Stimulated activated naive CD8-positive, alpha-beta T cell treated with anti-CD3 and anti-CD28 coated beads, Interleukin-15, Interleukin-2, amounts not matched to agents 100 ng/mL and 50 ng/mL, for 24 hours (primary cell): ENCODE measurements around the gene DEFB125.
"Not testable (repeated sequence)": the region's sequence is repeated elsewhere in the genome, so short reads cannot be mapped to it uniquely, and the experiment has no call there.

ENCODE experiments used
- H3K27ac Mint-ChIP-seq: one replicate; pipeline ENCODE4 v1.8.0; 2021; ENCODE audit warnings: mild to moderate bottlenecking, mixed read lengths
- H3K27me3 Mint-ChIP-seq: one replicate; pipeline ENCODE4 v1.8.0; 2021; ENCODE audit warnings: mixed read lengths
- H3K36me3 Mint-ChIP-seq: one replicate; pipeline ENCODE4 v1.8.0; 2021; ENCODE audit warnings: low read depth, mixed read lengths
- H3K4me1 Mint-ChIP-seq: one replicate; pipeline ENCODE4 v1.8.0; 2021; ENCODE audit warnings: low read depth, mixed read lengths
- H3K4me3 Mint-ChIP-seq: one replicate; pipeline ENCODE4 v1.8.0; 2021; ENCODE audit warnings: mild to moderate bottlenecking, mixed read lengths
- H3K9me3 Mint-ChIP-seq: one replicate; pipeline ENCODE4 v1.8.0; 2021; ENCODE audit warnings: mixed read lengths

Gene DEFB125

GRCh38 chr20:87401-87800, at the start of gene DEFB125:
Gene DEFB125, plus strand, starts transcription at chr20:87672. Its CDS starts 38 bp downstream, at chr20:87710.
- H3K36me3 Mint-ChIP-seq = no peaks in the 10 kb centered on the region
- no peak within 1 kb of the TSS for H3K4me3 Mint-ChIP-seq
- H3K27ac Mint-ChIP-seq = no peak within 1 kb of the TSS
- peaks cover 56% of the 10 kb centered on the region for H3K27me3 Mint-ChIP-seq
- no peaks in the 10 kb centered on the region for H3K9me3 Mint-ChIP-seq
- H3K4me1 Mint-ChIP-seq = no peaks in the 10 kb centered on the region

- Mint-ChIP-seq H3K27me3 (no peaks in the 10 kb centered on the region), H3K4me3 (no peak overlapping the region), H3K9me3 (no peaks in the 10 kb centered on the region), H3K36me3 (no peaks in the 10 kb centered on the region), H3K27ac (no peak overlapping the region), H3K4me1 (no peaks in the 10 kb centered on the region)
Observed at GRCh38 chr20:60035-60918, 27.2 kb upstream of the DEFB125 start.

- Mint-ChIP-seq H3K36me3 (no peaks in the 10 kb centered on the region), H3K4me1 (no peaks in the 10 kb centered on the region), H3K9me3 (no peaks in the 10 kb centered on the region), H3K4me3 (no peak overlapping the region), H3K27ac (no peak overlapping the region), H3K27me3 (no peaks in the 10 kb centered on the region)
Observed at GRCh38 chr20:61230-61629, 26.2 kb upstream of the DEFB125 start.

- H3K27ac Mint-ChIP-seq = no peak overlapping the region
- H3K9me3 Mint-ChIP-seq = no peaks in the 10 kb centered on the region
- H3K4me1 Mint-ChIP-seq = no peaks in the 10 kb centered on the region
- no peaks in the 10 kb centered on the region for H3K27me3 Mint-ChIP-seq
- no peak overlapping the region for H3K4me3 Mint-ChIP-seq
- H3K36me3 Mint-ChIP-seq = no peaks in the 10 kb centered on the region
Observed at GRCh38 chr20:61757-62156, 25.7 kb upstream of the DEFB125 start.

GRCh38 chr20:62487-62886, 25.0 kb upstream of the DEFB125 start:
- Mint-ChIP-seq H3K4me3 (no peak overlapping the region), H3K9me3 (no peaks in the 10 kb centered on the region), H3K36me3 (no peaks in the 10 kb centered on the region), H3K27me3 (no peaks in the 10 kb centered on the region), H3K27ac (no peak overlapping the region), H3K4me1 (no peaks in the 10 kb centered on the region)

- Mint-ChIP-seq H3K4me3 (no peak overlapping the region), H3K36me3 (no peaks in the 10 kb centered on the region), H3K27me3 (peaks cover 7% of the 10 kb centered on the region), H3K4me1 (no peaks in the 10 kb centered on the region), H3K9me3 (no peaks in the 10 kb centered on the region), H3K27ac (no peak overlapping the region)
Observed at GRCh38 chr20:64026-64603, 23.4 kb upstream of the DEFB125 start.

DNA sequence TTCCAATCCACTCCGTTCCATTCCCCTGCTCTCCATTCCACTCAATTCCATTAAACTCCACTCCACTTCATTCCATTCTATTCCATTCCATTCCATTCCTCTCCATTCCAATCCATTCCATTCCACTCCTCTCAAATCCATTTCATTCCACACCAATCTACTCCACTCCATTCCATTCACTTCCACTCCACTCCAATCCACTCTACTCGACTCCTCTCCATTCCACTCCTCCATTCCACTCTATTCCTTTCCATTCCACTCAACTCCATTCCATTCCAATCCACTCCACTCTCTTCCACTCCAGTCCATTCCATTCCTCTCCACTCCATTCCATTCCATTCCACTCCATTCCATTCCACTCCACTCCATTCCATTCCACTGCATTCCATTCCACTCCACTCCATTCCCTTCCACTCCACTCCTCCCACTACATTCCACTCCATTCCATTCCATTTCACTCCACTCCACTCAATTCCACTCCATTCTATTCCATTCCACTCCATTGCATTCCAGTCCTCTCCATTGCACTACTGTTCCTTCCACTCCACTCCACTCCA, 22.6 kb upstream of the DEFB125 start:
- Mint-ChIP-seq H3K27ac (no peak overlapping the region), H3K27me3 (peaks cover 11% of the 10 kb centered on the region), H3K4me3 (no peak overlapping the region), H3K36me3 (no peaks in the 10 kb centered on the region), H3K4me1 (no peaks in the 10 kb centered on the region), H3K9me3 (no peaks in the 10 kb centered on the region)

DNA sequence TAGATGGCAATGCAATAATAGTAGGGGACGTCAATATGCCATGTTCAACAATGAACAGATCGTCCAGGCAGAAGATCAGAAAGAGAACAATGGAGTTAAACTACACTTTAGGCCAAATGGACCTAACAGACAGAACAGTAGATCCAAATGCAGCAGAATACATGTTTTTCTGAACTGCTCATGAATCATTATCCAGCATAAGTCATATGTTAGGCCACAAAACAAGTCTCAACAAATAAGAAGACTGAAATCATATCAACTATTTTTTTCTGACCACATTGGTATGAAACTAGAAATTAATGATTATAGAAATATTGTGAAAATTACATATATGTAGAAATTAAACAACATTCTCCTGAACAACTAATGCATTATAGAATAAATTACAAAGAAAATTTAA, 10.2 kb upstream of the DEFB125 start:
- Mint-ChIP-seq H3K4me1 (no peaks in the 10 kb centered on the region), H3K27ac (no peak overlapping the region), H3K4me3 (no peak overlapping the region), H3K9me3 (peaks cover 11% of the 10 kb centered on the region), H3K27me3 (peaks cover 23% of the 10 kb centered on the region), H3K36me3 (no peaks in the 10 kb centered on the region)

DNA sequence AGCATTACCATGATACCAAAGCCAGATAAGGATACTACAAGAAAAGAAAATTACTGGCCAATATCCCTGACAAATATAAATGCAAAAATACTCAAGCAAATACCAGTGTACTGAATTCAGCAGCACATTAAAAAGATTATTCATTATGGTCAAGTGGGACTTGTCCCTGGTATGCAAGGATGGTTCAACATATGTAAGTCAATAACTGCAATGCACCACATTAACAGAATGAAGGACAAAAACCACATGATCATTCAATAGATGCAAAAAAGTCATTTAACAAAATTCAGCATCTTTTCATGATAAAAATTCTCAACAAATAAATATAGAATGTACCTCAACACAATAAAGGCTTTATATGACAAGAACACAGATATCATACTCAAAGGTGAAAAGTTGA, 9.1 kb upstream of the DEFB125 start:
- peaks cover 25% of the 10 kb centered on the region for H3K27me3 Mint-ChIP-seq
- H3K4me3 Mint-ChIP-seq = no peak overlapping the region
- no peaks in the 10 kb centered on the region for H3K4me1 Mint-ChIP-seq
- peaks cover 11% of the 10 kb centered on the region for H3K9me3 Mint-ChIP-seq
- no peak overlapping the region for H3K27ac Mint-ChIP-seq
- no peaks in the 10 kb centered on the region for H3K36me3 Mint-ChIP-seq

- Mint-ChIP-seq H3K4me3 (no peak overlapping the region), H3K27me3 (peaks cover 26% of the 10 kb centered on the region), H3K9me3 (peaks cover 11% of the 10 kb centered on the region), H3K4me1 (no peaks in the 10 kb centered on the region), H3K27ac (no peak overlapping the region), H3K36me3 (no peaks in the 10 kb centered on the region)
Observed at GRCh38 chr20:79565-79964, 7.9 kb upstream of the DEFB125 start.

DNA sequence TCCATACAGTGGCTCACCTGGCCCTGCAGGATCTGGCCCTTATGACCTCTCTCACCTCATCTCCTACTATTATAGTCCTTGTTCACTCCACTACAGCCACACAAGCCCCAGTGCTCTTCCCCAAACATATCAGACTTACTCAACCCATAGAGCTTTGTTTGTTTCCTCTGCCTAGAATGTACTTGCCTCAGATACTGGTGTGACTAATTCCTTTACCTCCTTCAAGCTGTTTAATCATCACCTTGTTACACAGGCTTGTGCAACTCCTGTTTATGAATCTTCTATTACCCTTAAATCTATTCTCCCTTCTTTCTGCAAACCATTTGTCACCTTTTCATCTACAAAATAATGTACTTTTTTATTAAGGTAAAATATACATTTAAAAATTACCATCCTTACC, 3.2 kb downstream of the DEFB125 start:
- H3K27ac Mint-ChIP-seq = no peak overlapping the region
- H3K4me1 Mint-ChIP-seq = no peaks in the 10 kb centered on the region
- H3K27me3 Mint-ChIP-seq = peaks cover 52% of the 10 kb centered on the region
- no peaks in the 10 kb centered on the region for H3K36me3 Mint-ChIP-seq
- peaks cover 11% of the 10 kb centered on the region for H3K9me3 Mint-ChIP-seq
- no peak overlapping the region for H3K4me3 Mint-ChIP-seq

- H3K27me3 Mint-ChIP-seq = peaks cover 55% of the 10 kb centered on the region
- H3K9me3 Mint-ChIP-seq = peaks cover 17% of the 10 kb centered on the region
- H3K4me3 Mint-ChIP-seq = no peak overlapping the region
- H3K27ac Mint-ChIP-seq = no peak overlapping the region
- H3K4me1 Mint-ChIP-seq = no peaks in the 10 kb centered on the region
- H3K36me3 Mint-ChIP-seq = no peaks in the 10 kb centered on the region
Observed at GRCh38 chr20:93641-94040, 6.2 kb downstream of the DEFB125 start.

GRCh38 chr20:95215-95614, 7.7 kb downstream of the DEFB125 start:
- peaks cover 68% of the 10 kb centered on the region for H3K27me3 Mint-ChIP-seq
- H3K36me3 Mint-ChIP-seq = no peaks in the 10 kb centered on the region

GRCh38 chr20:97691-98090, 10.2 kb downstream of the DEFB125 start:
- not testable (repeated sequence) for H3K4me3 Mint-ChIP-seq, H3K27ac Mint-ChIP-seq, H3K4me1 Mint-ChIP-seq, H3K36me3 Mint-ChIP-seq
- Mint-ChIP-seq H3K9me3 (peaks cover 17% of the 10 kb centered on the region), H3K27me3 (peaks cover 64% of the 10 kb centered on the region)

More at GRCh38 chr20:95215-95614, 7.7 kb downstream of the DEFB125 start:
- Mint-ChIP-seq H3K9me3 (peaks cover 17% of the 10 kb centered on the region), H3K27ac (no peak overlapping the region), H3K4me1 (no peaks in the 10 kb centered on the region), H3K4me3 (no peak overlapping the region)

DNA sequence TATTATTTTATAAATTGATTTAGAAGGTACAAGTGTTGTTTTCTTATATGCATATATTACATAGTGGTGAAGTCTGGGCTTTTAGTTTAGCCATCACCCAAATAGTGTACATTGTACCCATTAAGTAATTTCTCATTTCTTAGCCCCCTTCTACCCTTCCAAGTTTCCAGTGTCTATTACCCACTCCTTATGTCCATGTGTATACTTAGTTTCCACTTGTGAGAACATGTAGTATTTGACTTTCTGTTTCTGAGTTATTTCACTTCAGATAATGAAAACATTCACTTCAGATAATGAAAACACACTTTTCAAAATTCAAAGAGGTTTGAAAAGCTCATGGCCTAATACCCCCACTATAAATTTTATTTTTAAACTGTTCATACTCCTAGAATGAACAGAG, 14.5 kb downstream of the DEFB125 start:
- peaks cover 1% of the 10 kb centered on the region for H3K9me3 Mint-ChIP-seq
- H3K27me3 Mint-ChIP-seq = peaks cover 68% of the 10 kb centered on the region
- no peaks in the 10 kb centered on the region for H3K4me1 Mint-ChIP-seq
- no peaks in the 10 kb centered on the region for H3K36me3 Mint-ChIP-seq
- H3K4me3 Mint-ChIP-seq = no peak overlapping the region
- H3K27ac Mint-ChIP-seq = no peak overlapping the region
